NCI-H446 treated with DMSO at 0.1 percent for 48 hours (cell line): ENCODE data around the gene RASA4.
"Not testable (repeated sequence)": the region's sequence is repeated elsewhere in the genome, so short reads cannot be mapped to it uniquely, and the experiment has no call there.

Experiments
- DNase-seq: peaks from one replicate; lab custom pipeline; 2025; lab: John Stamatoyannopoulos, UW

RASA4 gene

DNA sequence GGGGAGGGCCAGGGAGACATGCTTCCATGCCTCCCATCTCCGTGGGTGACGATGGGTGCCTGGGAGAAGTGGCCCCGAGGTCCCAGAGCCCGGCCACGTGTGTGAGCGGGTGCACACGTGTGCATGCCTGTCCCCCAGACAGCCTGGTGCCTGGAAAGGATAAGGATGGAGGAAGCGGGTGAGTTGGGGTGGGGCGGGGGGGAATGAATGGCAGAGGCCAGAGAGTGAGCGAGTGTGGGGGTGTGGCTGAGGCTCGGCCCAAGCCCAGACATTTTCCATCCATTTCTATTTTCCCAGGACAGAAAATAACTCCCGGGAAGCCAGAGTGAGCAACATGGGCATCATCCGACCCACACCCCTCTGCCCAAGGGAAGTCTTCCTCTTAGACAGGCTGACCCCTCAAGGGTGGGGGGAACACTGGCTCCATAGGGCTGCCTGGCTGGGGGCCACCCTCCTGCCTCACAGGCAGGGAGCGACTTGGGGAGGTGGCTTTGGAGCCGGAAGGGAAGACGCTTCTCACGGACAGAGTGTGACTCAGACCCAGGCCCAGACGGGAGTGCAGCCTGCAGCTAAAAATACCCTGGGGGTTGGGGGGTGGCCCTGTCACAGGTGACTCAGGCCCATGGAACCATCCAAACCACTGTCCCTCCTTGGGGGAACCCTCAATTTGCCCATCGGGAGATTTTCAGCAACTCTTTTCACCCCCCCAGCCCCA lies 12.0 kb downstream of the RASA4 start:
- not testable (repeated sequence) for DNase-seq

DNA sequence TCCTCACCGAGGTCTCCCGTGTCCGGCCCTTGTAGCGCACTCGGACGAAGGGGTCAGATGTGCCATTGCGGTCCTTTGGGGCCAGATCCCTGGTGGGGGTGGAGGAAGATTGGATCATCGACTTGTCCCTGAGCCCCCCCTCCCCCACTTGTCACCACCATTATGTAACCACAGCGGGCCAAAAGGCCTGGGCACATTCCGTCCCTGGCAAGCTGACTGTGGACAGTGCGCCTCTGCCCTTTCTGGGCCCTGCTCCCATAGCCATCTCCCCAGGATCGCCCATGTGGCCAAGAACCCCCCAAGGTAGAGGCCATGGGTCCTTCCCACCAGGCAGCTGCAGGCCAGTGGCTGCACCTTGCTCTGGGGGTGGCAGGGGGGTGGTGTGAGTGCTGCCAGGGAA lies 14.2 kb downstream of the RASA4 start:
- not testable (repeated sequence) for DNase-seq

DNA sequence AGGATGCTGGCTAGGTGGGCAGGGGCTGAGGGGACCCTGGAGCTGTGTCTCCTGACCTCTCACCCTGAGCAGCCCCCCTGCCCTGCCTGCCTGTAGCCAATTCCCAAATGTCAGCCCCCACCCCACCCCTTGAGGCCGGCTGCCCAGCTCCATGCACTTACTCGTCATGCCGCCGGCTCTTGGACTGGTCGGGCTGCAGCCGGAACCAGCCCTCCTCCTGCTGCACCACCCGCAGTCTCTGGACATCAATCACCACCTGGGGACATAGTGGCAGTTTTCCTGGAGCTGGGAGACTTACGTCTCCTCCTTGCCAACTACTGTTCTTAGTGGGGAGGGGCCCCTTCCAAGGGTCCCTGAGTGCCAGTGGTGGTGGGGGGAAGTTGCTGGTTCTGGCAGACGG lies 16.9 kb downstream of the RASA4 start:
- not testable (repeated sequence) for DNase-seq

DNA sequence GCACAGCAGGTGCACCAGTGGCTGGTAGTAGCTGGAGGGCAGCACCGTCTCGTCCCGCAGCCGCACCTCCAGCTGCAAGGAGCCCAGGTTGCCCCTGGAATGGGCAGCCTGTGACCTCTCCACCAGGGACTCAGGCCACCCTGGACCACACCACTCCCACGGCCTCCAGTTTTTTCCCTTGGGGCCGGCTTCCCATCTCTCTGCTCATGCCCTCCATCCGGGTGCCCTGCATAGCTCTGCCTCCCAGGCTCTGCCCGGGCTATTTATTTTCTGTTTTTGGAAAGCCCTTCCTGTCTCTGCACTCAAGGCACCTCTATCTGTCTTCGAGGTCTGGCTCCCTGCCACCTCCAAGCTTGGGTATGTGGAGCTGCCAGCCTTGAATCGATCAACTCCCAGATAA lies 20.5 kb downstream of the RASA4 start:
- DNase-seq = not testable (repeated sequence)

DNA sequence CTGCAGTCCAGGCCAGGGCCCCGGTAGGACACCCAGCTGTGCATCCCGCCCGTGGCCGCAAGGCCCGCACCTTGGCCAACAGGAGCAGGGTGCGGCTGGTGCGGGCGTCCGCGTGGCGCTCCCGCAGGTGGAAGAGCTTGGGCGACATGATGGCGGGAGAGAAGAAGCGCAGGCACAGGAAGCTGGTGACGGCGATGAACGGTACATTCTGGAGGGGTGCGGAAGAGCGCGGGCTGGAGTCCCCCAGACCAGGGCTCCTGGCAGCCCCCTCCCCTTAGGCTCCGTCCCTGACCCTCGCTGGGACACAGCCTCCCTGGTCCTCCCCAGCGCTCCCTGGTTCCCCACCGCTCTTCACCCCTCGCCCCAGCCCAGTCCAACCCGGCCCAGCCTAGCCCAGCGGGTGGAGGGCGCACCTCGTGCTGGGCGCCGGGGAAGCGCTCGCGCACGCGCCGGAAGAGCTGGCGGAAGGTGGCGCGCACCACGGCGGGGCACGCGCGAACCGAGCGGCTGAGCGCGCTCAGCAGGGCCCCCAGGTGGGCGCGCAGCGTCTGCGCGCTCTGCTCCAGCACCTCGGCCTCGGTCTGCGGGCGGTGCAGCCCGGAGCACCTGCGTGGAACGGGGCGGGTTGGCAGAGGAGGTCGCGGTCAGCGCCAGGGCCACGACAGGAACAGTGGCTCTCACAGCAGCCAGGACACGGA lies 22.8 kb downstream of the RASA4 start:
- DNase-seq = not testable (repeated sequence)

DNA sequence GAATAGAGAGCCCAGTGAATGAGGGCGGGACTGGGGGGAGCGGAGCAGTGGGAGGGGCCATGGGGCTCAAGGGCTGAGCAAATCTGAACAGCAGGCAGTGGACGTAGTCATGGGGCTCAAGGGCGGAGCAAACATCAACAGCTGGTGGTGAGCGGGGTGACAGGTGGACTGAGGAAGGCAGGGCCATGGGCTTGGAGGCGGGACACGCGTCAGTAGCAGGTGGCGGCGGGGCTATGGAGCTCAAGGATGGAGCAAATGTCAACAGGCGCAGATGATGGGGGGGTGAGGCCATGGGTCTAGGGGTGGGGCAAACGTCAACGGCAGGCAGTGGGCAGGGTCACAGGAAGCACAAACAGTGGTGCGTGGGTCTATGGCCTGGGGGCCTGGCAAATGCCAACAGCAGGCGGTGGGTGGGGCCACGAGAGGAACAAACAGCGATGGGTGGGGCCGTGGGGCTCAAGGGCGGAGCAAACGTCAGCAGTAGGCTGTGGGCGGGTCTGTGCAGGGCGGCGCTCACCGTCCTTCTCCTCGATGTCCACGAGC lies 24.0 kb downstream of the RASA4 start:
- not testable (repeated sequence) for DNase-seq

DNA sequence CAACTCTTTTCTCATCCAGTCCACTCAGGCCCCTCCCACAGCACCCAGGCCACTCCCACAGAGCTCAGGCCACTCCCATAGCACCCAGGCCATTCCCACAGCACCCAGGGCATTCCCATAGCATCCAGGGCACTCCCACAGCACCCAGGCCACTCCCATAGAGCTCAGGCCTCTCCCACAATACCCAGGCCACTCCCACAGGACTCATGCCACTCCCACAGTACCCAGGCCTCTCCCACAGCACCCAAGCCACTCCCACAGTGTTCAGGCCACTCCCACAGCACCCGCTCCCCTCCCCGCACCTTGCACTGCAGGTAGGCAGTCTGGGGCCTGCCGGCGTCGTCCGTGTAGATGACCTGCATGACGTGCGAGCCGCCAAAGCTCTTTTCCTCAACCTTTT lies 26.7 kb downstream of the RASA4 start:
- not testable (repeated sequence) for DNase-seq

DNA sequence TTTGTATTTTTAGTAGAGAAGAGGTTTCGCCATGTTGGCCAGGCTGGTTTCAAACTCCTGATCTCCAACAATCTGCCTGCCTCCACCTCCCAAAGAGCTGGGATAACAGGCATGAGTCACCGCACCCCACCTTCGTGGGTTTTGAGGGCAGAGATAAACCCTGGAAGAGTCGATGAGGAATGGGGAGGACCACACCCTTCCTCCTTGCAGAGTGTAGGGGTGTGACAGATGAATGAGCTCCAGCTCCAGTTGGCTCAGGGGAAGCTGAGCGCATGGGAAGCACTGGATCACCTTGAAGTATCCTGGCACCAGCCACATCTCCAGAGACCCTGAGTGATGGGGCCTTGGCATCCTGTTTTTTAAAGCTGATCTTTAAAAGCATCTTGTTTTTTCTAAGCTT lies 33.1 kb downstream of the RASA4 start:
- not testable (repeated sequence) for DNase-seq

DNA sequence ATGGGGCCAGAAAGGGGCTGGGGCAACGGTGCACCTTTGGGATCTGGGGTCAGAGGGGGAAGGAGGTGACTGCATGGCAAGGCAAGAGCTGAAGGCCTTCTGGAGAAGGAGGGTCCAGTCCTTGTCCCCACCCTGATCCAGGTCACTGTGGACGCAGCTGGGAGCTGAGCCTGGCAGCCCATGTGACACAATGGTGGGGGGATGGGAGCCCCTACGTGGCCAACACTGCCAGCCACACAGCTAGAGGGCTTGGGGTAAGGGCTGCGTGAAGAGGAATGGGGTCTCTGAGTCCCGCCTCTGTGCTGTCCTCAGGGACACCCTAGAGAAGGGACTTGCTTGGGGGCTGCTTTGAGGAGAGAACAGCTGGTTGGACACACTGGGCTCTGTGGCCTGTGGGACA lies 34.8 kb downstream of the RASA4 start:
- not testable (repeated sequence) for DNase-seq

DNA sequence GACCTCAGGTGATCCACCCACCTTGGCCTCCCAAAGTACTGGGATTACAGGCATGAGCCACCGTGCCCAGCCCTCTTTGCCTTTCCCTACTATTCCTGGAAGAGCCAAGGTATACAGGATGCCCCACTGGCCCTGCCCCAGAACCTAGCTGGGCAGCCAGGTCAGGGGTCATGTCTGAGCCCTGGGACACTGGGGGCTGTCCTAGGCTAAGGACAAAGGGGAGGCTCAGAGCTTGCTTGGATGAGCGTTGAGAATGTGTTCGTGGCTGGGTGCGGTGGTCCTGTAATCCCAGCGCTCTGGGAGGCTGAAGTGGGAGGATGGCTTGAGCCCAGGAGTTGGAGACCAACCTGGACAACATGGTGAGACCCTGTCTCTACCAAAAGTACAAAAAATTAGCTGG lies 38.1 kb downstream of the RASA4 start:
- not testable (repeated sequence) for DNase-seq

DNA sequence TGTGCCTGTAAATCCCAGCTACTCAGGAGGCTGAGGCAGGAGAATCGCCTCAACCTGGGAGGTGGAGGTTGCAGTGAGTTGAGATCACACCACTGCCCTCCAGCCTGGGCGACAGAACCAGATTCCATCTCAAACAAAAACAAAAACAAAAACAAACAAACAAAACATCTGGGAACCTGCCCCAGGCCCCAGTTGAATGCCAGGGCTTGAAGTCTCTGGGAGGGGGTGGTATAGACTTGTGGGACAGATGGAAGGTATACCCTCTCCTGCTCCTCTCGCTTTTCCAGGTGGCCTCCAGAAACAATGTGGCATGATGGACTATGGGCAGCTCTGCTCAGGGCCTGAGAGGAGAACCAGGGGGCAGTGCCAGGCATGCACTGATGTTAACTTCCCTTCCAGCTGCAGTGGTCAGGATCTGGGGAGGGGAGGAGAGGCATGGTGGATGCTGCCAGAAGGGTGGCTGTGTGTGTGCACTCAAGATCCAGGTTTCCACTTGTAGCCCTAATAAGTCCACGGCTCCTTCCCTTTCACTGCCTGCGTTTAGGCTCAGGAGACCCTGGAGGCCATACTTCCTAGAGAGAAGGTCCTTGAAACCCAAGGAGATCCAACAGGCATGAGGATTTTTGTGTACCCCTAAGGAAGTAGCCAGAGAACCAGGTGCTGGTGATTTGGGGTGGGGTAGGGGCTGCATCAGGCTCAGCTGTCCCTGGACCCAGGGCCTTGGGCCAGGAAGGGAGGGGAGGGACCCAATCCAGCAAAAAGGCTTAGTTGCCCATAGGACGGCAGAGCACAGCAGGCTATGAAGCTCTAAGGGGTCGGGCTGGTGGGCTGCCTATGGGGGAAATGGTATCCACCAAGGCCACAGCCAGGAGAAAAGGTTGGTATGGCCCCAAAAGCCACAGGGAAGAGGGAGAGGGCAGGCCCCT lies 39.0 kb downstream of the RASA4 start:
- DNase-seq = not testable (repeated sequence)

DNA sequence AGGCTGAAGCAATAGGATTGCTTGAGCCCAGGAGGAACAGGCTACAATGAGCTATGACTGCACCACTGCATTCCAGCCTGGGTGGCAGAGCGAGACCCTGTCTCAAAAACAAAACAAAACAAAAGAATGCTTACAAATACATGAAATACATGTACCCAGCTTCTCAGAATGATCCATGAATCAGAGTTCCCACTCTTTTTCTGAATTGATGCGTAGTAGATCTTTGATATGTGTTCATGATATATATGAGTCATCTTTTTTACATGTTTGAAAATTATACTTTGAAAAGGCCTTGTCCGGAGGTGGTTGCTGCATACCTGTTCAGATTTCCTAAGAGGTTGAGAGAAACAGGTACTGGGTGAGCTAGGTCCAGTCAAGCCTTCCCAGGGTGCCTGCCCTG lies 40.2 kb downstream of the RASA4 start:
- not testable (repeated sequence) for DNase-seq

DNA sequence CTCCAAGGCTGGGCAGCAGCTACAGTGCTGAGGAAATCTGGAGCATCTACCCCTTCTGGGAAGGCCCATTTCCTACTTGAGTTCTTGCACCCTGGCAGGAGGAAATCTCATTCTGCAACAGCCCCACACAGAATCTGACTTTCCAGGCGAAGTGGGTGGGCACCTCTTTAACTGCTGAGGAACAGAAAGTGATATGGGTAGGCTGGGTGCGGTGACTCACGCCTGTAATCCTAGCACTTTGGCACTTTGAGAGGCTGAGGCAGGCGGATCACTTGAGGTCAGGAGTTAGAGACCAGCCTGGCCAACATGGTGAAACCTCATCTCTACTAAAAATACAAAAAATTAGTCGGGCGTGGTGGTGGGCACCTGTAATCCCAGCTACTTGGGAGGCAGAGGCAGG lies 41.9 kb downstream of the RASA4 start:
- not testable (repeated sequence) for DNase-seq

DNA sequence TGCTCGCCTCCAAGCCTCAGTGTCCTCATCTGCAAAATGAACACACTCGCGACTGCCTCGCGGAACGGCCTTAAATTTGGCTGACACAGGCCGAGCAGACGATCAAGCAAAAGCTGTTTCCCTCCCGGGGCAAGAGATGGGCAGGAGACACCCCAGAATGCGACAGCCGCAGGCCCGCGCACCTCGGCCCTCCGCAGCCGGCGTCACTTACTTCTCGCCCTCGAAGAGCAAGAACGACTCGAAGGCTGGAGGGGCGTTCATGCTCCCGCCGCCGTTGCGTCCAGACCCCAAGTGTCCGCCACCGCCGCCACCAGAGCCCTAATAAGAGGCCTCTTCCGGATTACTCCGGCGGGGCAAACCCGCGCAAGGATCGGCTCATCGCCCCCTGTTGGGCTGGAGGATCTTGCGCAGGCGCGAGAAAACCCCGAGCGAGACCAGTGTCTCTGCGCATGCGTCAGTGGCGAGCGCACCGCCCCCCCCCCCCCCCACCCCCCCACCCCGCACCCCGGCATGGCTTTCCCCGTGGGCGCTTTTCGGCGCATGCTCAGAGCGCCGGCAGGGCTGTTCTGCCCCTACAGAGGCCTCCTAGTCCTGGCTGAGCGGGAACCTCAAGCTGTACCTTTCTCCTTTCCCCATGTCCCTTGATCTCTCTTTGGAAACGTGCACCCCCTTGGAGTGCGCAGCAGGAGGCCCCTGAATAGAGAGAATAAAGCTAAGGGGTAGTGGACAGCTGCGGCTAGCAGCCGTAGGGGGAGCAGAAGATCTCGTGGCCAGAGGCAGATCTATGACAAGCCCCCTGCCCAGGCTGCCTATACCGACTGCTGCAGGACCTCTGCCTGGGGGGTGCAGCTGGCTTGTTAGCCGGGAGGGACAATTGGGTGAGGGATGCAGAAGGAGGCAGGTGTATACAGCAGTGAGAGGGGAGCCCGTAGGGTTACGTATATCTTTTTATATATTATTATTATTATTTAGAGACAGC lies 44.0 kb downstream of the RASA4 start, which contains the start of gene POLR2J3:
Gene POLR2J3 (minus strand): TSS at position 323 of the 979 bp plus-strand sequence. CDS start 62 bp downstream, at position 261.
- not testable (repeated sequence) for DNase-seq

DNA sequence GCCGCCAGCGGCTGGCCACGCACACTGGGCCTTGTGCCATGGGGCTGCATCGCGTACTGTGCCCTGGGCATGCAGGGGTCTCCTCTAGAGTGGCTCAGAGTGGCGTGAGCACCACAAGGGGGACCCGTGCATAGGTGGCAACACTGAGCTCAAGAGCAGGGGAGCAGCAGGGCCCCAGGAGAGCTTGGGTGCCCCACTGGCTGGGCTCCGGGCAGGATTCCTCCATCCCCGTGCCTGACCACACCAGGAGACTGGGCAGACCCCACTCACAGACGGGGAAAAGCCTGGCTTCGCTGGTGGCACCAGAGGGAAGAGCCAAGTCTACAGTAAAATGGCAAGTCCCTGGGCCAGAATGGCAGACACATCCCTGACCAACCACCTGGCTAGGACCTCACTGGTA lies 47.9 kb downstream of the RASA4 start:
- not testable (repeated sequence) for DNase-seq

DNA sequence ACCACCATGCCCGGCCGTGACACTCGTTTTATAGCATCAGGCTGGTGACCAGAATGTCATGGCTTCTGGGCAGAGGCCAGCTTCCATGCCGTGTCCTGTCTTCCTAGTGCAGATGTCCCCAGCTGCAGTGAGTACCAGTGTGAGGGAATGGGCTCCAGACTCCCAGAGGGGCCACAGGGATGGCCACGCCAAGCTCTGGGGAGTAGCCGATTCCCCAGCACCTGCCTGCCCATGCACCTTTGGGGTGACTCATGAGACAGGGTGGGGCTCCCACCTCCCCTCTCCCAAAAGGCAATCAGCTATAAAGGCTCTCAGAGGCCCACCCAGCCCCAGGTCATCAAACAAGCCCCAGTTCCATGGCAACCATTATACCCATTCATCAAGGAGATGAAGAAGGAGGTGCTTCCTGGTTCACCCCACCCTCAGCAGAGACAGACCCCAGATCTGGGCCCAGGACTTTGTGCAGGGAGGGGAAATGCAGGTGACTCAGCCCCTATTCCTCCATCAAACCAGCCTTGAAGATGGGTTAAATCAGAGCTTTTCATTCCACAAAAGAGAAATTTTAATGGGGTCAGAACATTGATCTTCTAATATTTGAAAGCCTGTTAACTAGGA lies 65.6 kb downstream of the RASA4 start, which contains the start of gene SPDYE2:
Gene SPDYE2 (plus strand): TSS at position 419 of the 615 bp plus-strand sequence. CDS start 2,030 bp downstream, outside the sequence.
- DNase-seq = not testable (repeated sequence)

DNA sequence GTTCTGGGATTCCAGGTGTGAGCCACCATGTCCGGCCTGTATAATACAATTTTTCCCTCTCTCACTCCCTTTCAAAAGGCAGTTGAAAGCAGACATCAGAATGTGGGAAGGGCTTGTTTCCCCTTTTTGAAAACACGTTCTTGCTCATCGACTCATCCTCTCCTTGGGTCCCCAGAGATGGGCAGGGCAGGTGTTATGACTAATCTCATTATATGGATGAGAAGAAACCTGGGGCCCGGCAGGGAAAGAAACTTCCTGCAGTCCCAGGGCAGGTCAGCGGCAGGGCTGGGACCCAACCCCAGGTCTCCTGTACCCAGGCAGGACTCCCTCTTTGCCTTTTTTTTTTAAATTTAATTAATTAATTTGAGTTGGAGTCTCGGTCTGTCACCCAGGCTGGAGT lies 70.2 kb downstream of the RASA4 start:
- not testable (repeated sequence) for DNase-seq

DNA sequence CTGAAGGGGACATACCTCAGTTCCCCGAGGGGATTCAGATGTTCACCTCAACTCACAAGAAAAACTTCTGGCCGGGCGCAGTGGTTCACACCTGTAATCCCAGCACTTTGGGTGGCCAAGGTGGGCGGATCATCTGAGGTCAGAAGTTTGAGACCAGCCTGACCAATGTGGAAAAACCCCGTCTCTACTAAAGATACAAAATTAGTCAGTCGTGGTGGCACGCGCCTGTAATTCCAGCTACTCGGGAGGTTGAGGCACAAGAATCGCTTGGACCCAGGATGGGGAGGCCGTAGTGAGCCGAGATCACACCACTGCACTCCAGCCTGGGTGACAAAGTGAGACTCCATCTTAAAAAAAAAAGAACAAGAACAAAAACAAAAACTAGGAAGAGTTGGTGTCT lies 71.3 kb downstream of the RASA4 start:
- not testable (repeated sequence) for DNase-seq

DNA sequence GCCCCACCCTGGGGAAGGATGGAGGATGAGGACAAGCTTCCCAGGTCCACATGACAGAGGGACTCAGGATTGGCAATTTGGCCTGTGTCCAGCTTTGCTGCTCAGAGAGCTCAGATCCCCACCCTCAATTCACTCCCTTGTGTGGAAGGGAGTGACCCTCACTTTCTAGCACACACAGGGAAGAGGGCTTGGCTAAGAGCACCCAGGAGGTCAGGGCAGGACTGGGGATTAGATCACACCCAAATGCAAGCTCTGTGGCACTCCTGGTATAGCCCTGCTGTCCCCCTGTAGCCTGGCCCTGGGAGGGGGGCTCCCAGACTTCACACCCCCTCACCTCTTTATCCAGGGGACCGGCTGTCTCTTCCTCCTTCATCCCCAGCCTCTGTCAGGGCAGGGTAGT lies 72.2 kb downstream of the RASA4 start:
- not testable (repeated sequence) for DNase-seq

DNA sequence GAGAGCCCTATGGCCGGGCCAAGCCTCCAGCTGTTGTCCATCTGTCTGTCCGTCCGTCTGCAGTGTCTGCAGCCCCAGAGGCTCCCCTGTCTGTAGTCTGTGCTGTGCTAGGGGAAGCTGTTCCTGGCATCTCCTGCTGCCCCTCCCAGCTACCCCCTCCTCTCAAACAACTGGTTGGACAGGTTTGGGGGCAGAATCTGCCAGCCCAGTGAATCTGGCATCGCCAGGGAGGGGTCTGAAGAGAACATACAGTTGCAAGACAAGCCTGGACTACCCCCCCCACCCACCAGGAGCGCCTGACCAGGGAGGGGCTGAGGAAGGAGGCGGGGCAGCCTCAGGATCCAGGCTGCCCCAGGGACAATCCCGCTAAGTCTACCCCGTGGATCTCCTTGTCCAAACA lies 73.0 kb downstream of the RASA4 start, which contains the start of gene UPK3BL2:
Gene UPK3BL2 (minus strand): TSS at position 101 of the 400 bp plus-strand sequence. CDS start 60 bp downstream, at position 41.
- DNase-seq = not testable (repeated sequence)
